Measurements from ENCODE around the gene PDE4A.
"Not testable (repeated sequence)": the region's sequence is repeated elsewhere in the genome, so short reads cannot be mapped to it uniquely, and the experiment has no call there.

DNA sequence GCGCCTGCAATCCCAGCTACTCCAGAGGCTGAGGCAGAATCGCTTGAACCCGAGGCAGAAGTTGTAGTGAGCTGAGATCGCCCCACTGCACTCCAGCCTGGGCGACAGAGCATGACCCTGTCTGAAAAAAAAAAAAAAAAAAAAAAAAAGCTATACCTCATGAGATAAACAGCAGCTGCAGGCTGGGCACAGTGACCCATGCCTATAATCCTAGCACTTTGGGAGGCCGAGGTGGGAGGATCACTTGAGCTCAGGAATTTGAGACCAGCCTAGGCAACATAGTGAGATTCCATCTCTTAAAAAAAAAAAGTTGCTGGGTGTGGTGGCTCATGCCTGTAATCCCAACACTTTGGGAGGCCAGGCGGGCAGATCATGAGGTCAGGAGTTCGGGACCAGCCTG lies 21.0 kb upstream of the PDE4A start:
- TF ChIP-seq POLR2AphosphoS5 (IDR thresholded peaks at IDR 0.05; ENCODE audit: borderline replicate concordance, low read depth, low read length); EZH2 (IDR thresholded peaks at IDR 0.05); FOXP2 (optimal IDR thresholded peaks at IDR 0.05; ENCODE audit: control extremely low read depth, extremely low read length, insufficient read depth): not testable (repeated sequence)

All from SK-N-MC (cell line).